Stimulated activated naive CD8-positive, alpha-beta T cell treated with anti-CD3 and anti-CD28 coated beads, Interleukin-15, amount 100 ng/mL, for 72 hours (primary cell): ENCODE results near the gene SHMT2.
A peak's percentile ranks its signal among the peaks of the same experiment; 100 is the strongest.

Experiments used
- ATAC-seq: fragments of 150-1000 bp; cut with Tn5 transposase; 2 replicates; pipeline ENCODE4 v1.10.0; 2021; ENCODE audit warnings: mild to moderate bottlenecking, moderate library complexity
- DNase-seq, 2 donors: peaks; one replicate each; pipeline ENCODE4 v3.0.0; 2021 to 2022
- H3K27ac Mint-ChIP-seq, 2 donors: one replicate each; pipeline ENCODE4 v1.8.0; 2022; ENCODE audit warnings: mild to moderate bottlenecking in 2 of 2, mixed read lengths in 2 of 2, moderate library complexity in 2 of 2
- H3K27me3 Mint-ChIP-seq: one replicate; pipeline ENCODE4 v1.8.0; 2022; ENCODE audit warnings: mixed read lengths
- H3K4me1 Mint-ChIP-seq: one replicate; pipeline ENCODE4 v1.8.0; 2022; ENCODE audit warnings: mild to moderate bottlenecking, mixed read lengths
- H3K4me3 Mint-ChIP-seq, 2 donors: one replicate each; pipeline ENCODE4 v1.8.0; 2022; ENCODE audit warnings: mild to moderate bottlenecking in 2 of 2, mixed read lengths in 2 of 2, moderate library complexity in 1 of 2
- H3K9me3 Mint-ChIP-seq, 2 donors: one replicate each; pipeline ENCODE4 v1.8.0; 2022; ENCODE audit warnings: mixed read lengths in 2 of 2

SHMT2 gene

DNA sequence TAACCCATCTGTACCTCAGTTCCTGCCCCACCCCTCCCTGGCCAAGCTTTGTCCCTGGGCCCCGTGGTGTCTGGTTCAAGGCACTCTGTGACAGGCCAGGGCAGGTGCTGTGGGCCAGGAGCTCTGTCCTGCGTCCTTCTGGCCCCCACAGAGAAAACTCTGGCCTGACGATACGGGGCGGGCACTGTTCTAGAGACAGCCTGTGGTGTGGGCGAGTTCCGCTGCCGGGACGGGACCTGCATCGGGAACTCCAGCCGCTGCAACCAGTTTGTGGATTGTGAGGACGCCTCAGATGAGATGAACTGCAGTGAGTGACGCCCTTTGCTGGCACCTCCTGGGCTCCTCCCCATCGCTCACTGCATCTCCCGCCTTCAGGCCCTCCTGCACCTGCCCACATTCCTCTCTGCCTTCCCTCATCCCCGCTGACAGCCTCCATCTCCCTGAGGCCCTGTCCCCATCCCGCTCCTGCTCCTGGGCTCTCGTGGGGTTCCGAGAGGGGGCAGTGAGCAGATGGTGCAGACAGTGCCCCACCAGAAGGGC, 35.7 kb upstream of the SHMT2 start:
- H3K27ac Mint-ChIP-seq = no peak overlapping the region
- no peak overlapping the region for H3K4me3 Mint-ChIP-seq
- no peaks in the 10 kb centered on the region for H3K4me1 Mint-ChIP-seq
- no peaks in the 10 kb centered on the region for H3K27me3 Mint-ChIP-seq
- DNase-seq (no peak), ATAC-seq (no peak)
- no peaks in the 10 kb centered on the region for H3K9me3 Mint-ChIP-seq

DNA sequence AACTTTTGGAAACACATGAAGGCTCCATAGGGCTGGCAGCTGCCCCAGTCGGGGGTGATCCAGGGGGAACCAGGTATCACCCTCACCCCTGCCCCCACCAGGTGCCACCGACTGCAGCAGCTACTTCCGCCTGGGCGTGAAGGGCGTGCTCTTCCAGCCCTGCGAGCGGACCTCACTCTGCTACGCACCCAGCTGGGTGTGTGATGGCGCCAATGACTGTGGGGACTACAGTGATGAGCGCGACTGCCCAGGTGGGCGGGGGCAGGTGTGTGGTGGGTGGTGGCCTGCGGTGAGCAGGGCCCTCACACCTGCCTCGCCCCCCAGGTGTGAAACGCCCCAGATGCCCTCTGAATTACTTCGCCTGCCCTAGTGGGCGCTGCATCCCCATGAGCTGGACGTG, 35.3 kb upstream of the SHMT2 start:
- H3K4me1 Mint-ChIP-seq = no peaks in the 10 kb centered on the region
- H3K9me3 Mint-ChIP-seq = no peaks in the 10 kb centered on the region

DNA sequence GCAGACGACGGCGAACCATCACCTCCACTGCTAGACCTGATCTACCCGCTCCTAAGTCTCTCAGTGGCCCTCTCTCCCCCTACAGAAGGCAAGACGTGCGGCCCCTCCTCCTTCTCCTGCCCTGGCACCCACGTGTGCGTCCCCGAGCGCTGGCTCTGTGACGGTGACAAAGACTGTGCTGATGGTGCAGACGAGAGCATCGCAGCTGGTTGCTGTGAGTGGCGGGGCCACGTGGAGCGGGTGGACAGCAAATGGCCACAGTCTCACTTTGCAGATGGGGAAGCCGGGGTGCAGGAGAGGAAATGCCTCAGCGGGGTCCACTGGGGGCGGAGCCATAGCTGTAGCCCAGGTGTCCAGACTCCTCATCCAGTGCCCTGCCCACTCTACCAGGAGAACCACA, 34.3 kb upstream of the SHMT2 start:
- Mint-ChIP-seq H3K9me3 (no peaks in the 10 kb centered on the region), H3K27me3 (no peaks in the 10 kb centered on the region), H3K4me3 (no peak overlapping the region), H3K27ac (peak overlapping the region in 1 of 2 donors; percentile 27), H3K4me1 (no peaks in the 10 kb centered on the region)
- no peak for DNase-seq
- ATAC-seq = no peak

More for the DNA sequence above, 35.3 kb upstream of the SHMT2 start:
- ATAC-seq (no peak), DNase-seq (no peak)
- Mint-ChIP-seq H3K27me3 (no peaks in the 10 kb centered on the region), H3K27ac (no peak overlapping the region), H3K4me3 (no peak overlapping the region)

DNA sequence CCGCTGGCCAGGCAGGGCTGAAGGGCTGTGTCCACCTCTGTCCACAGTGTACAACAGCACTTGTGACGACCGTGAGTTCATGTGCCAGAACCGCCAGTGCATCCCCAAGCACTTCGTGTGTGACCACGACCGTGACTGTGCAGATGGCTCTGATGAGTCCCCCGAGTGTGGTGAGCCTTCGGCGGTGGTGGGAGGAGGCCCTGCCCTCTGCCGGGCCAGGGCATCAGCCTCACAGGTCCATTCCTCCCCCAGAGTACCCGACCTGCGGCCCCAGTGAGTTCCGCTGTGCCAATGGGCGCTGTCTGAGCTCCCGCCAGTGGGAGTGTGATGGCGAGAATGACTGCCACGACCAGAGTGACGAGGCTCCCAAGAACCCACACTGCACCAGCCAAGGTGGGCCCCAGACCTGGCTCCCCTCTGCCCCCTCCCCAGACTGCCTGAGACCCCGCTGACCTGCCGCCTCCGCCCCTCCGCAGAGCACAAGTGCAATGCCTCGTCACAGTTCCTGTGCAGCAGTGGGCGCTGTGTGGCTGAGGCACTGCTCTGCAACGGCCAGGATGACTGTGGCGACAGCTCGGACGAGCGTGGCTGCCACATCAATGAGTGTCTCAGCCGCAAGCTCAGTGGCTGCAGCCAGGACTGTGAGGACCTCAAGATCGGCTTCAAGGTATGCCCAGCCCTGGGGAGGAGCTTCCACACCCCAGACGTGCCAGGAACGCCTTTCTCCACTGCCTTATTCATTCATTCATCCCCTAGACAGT, 33.7 kb upstream of the SHMT2 start:
- ATAC-seq = no peak
- H3K9me3 Mint-ChIP-seq = no peaks in the 10 kb centered on the region
- no peak overlapping the region for H3K4me3 Mint-ChIP-seq
- no peaks in the 10 kb centered on the region for H3K27me3 Mint-ChIP-seq
- H3K27ac Mint-ChIP-seq = no peak overlapping the region
- DNase-seq = no peak
- no peaks in the 10 kb centered on the region for H3K4me1 Mint-ChIP-seq

DNA sequence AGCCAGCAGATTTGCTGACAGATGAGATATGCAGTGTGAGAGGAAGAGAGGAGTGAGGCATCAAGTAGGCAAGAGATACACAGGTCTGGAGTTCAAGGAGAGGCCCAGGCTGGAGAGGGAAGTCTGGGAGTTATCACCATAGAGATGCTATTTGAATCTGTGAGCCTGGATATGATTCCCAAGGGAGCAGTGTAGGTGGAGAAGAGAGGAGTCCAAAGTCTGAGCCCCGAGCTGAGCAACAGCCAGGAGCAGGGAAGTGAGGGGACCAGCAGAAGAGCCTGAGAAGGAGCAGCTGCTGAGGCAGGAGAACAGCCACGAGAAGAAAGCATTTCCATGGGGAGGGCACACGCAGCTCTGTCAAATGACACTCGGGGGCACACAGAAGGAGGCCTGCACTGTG, 33.1 kb upstream of the SHMT2 start:
- Mint-ChIP-seq H3K27ac (peak overlapping the region in 1 of 2 donors; percentile 35), H3K4me1 (no peaks in the 10 kb centered on the region), H3K4me3 (no peak overlapping the region), H3K9me3 (no peaks in the 10 kb centered on the region), H3K27me3 (no peaks in the 10 kb centered on the region)
- ATAC-seq (no peak), DNase-seq (no peak)

DNA sequence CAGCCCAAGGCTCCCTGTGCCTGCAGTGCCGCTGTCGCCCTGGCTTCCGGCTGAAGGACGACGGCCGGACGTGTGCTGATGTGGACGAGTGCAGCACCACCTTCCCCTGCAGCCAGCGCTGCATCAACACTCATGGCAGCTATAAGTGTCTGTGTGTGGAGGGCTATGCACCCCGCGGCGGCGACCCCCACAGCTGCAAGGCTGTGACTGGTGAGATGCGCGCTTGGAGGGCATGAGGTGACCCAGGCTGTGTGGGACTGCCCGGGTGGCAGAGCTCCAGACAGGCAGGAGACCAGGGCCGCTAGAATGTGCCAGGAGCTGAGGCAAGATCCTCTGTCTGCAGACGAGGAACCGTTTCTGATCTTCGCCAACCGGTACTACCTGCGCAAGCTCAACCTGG, 32.6 kb upstream of the SHMT2 start:
- ATAC-seq (no peak), DNase-seq (no peak)
- no peak overlapping the region for H3K27ac Mint-ChIP-seq
- H3K4me3 Mint-ChIP-seq = no peak overlapping the region
- no peaks in the 10 kb centered on the region for H3K27me3 Mint-ChIP-seq
- no peaks in the 10 kb centered on the region for H3K4me1 Mint-ChIP-seq
- H3K9me3 Mint-ChIP-seq = no peaks in the 10 kb centered on the region

DNA sequence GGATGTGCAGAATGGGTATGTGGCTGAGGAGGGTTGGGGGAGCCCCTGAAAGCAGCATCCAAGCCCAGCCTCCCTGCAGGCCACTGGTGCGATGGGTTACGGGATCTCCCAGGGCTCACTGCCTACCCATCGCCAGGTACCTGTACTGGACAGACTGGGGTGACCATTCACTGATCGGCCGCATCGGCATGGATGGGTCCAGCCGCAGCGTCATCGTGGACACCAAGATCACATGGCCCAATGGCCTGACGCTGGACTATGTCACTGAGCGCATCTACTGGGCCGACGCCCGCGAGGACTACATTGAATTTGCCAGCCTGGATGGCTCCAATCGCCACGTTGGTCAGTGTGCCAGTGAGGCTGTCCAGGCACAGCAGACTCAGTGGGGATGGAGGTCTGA, 31.2 kb upstream of the SHMT2 start:
- no peak overlapping the region for H3K27ac Mint-ChIP-seq
- H3K4me1 Mint-ChIP-seq = no peaks in the 10 kb centered on the region
- no peaks in the 10 kb centered on the region for H3K9me3 Mint-ChIP-seq
- H3K27me3 Mint-ChIP-seq = no peaks in the 10 kb centered on the region
- no peak overlapping the region for H3K4me3 Mint-ChIP-seq
- DNase-seq = no peak
- ATAC-seq = no peak

DNA sequence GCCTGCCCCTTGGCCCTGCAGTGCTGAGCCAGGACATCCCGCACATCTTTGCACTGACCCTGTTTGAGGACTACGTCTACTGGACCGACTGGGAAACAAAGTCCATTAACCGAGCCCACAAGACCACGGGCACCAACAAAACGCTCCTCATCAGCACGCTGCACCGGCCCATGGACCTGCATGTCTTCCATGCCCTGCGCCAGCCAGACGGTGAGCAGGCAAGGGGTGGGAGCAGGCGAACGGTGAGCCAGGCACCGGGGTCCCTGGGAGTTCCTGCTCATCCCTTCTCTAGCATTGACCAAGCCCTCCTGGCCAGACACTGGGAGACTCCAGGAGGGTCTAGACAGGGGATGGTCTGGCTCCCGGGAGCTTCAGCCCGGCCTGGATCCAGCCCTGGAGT, 30.3 kb upstream of the SHMT2 start:
- Mint-ChIP-seq H3K27ac (no peak overlapping the region), H3K27me3 (no peaks in the 10 kb centered on the region), H3K4me3 (no peak overlapping the region), H3K9me3 (no peaks in the 10 kb centered on the region), H3K4me1 (no peaks in the 10 kb centered on the region)
- DNase-seq (no peak), ATAC-seq (no peak)

DNA sequence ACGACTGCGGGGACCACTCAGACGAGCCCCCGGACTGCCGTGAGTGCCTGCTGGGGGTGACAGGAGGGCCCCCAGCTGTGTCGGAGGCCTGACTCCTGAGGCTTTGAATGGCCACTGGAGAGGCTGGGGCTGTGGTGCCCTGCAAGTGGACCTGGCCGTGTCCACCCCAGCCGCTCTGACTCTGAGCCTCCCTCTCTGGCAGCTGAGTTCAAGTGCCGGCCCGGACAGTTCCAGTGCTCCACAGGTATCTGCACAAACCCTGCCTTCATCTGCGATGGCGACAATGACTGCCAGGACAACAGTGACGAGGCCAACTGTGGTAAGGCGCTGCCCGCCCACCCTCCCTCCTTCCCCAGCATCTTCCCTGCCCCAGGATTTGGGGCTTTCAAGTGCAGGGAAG, 29.0 kb upstream of the SHMT2 start:
- H3K27me3 Mint-ChIP-seq = no peaks in the 10 kb centered on the region
- no peak overlapping the region for H3K4me3 Mint-ChIP-seq
- H3K4me1 Mint-ChIP-seq = no peaks in the 10 kb centered on the region
- no peaks in the 10 kb centered on the region for H3K9me3 Mint-ChIP-seq
- no peak for DNase-seq
- no peak overlapping the region for H3K27ac Mint-ChIP-seq
- ATAC-seq = no peak

DNA sequence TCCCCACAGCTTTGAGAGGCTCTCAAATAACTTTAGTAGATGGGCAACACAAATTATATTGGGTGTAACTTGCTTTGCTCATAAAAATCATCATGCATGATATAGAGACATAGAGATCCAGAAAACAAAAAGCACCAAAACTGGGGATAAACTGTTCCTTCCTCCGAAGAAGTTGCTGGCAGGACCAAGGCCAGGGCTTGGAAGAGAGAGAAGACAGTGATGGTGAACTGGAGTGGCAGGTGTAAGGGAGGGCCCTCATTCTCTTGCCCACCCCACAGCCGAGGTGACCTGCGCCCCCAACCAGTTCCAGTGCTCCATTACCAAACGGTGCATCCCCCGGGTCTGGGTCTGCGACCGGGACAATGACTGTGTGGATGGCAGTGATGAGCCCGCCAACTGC, 28.3 kb upstream of the SHMT2 start:
- Mint-ChIP-seq H3K4me3 (no peak overlapping the region), H3K27ac (no peak overlapping the region), H3K4me1 (no peaks in the 10 kb centered on the region), H3K9me3 (no peaks in the 10 kb centered on the region), H3K27me3 (no peaks in the 10 kb centered on the region)
- ATAC-seq (no peak), DNase-seq (no peak)

DNA sequence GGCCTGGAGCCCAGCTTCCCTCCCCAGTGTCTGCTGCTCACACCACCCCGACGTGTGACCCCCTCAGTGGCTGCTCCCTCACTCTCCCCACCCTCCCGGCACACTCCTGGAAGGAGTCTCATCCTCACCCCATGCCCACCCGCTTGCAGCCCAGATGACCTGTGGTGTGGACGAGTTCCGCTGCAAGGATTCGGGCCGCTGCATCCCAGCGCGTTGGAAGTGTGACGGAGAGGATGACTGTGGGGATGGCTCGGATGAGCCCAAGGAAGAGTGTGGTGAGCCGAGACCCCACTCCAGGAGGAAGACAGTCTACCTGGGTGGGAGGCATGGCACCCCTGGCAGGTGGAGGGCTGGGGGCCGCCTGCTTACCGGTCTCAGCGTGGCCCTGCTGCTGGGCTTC, 27.9 kb upstream of the SHMT2 start:
- Mint-ChIP-seq H3K9me3 (no peaks in the 10 kb centered on the region), H3K4me3 (no peak overlapping the region), H3K4me1 (no peaks in the 10 kb centered on the region), H3K27ac (no peak overlapping the region), H3K27me3 (no peaks in the 10 kb centered on the region)
- DNase-seq (no peak), ATAC-seq (no peak)

DNA sequence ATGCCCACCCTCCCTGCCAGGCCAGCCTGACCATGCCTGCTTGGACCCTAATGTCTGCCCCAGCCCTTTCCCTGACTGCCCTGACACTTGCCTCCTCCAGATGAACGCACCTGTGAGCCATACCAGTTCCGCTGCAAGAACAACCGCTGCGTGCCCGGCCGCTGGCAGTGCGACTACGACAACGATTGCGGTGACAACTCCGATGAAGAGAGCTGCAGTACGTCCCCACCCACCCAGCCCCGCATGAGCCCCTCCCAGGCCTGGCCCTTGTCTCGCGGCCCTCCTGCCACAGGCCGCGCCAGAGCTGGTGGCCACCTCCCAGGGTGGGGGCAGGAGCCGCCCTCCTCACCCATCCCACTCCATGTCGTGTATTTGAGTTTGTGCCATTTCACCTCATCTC, 27.2 kb upstream of the SHMT2 start:
- Mint-ChIP-seq H3K4me1 (no peaks in the 10 kb centered on the region), H3K9me3 (no peaks in the 10 kb centered on the region), H3K4me3 (no peak overlapping the region), H3K27me3 (no peaks in the 10 kb centered on the region), H3K27ac (no peak overlapping the region)
- DNase-seq = no peak
- ATAC-seq = no peak

DNA sequence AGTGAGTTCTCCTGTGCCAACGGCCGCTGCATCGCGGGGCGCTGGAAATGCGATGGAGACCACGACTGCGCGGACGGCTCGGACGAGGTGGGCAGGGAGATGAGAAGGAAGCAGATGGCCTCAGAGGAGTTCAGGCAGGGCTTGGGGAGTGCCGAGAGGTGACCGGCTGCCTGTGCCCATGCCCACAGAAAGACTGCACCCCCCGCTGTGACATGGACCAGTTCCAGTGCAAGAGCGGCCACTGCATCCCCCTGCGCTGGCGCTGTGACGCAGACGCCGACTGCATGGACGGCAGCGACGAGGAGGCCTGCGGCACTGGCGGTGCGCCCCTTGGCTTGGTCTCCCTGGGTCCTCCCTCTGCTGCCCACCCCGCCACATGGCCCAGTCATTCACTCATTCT, 26.3 kb upstream of the SHMT2 start:
- no peaks in the 10 kb centered on the region for H3K9me3 Mint-ChIP-seq
- no peaks in the 10 kb centered on the region for H3K4me1 Mint-ChIP-seq
- H3K4me3 Mint-ChIP-seq = no peak overlapping the region
- no peak for ATAC-seq
- no peaks in the 10 kb centered on the region for H3K27me3 Mint-ChIP-seq
- H3K27ac Mint-ChIP-seq = no peak overlapping the region
- DNase-seq = no peak

DNA sequence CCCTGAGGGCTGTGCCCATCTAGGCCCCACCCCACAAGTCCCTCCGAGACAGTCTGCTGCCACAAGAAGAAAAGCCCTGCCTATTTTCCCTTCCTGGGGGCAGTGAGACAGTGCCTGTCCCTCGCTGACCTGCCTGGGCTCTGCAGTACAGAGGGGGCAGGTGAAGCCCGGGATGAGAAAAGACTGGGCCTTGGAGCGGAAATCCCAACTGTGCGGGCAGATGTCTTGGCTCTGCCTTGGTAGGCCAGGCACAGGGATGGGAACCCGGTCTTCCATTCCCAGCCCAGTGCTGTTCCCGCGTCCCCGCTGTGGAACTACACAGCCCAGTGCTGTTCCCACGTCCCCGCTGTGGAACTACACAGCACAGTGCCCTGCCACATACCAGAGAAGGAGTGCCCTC, 25.7 kb upstream of the SHMT2 start:
- Mint-ChIP-seq H3K27ac (no peak overlapping the region), H3K9me3 (no peaks in the 10 kb centered on the region), H3K27me3 (no peaks in the 10 kb centered on the region), H3K4me1 (no peaks in the 10 kb centered on the region), H3K4me3 (no peak overlapping the region)
- ATAC-seq = no peak
- DNase-seq = no peak

DNA sequence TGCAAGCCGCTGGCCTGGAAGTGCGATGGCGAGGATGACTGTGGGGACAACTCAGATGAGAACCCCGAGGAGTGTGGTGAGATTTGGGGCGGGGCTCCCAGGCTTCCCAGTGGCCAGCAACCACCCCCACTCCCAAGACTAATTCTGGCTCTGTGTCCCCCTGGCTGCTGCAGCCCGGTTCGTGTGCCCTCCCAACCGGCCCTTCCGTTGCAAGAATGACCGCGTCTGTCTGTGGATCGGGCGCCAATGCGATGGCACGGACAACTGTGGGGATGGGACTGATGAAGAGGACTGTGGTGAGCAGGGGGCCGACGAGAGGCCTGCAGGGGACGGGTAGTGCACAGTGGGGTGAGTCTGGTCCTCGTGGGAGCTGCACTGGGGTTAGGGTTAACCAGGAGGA, 25.1 kb upstream of the SHMT2 start:
- Mint-ChIP-seq H3K9me3 (no peaks in the 10 kb centered on the region), H3K4me3 (no peak overlapping the region), H3K4me1 (no peaks in the 10 kb centered on the region), H3K27me3 (no peaks in the 10 kb centered on the region), H3K27ac (peak overlapping the region in 1 of 2 donors; percentile 91)
- DNase-seq = no peak
- no peak for ATAC-seq

DNA sequence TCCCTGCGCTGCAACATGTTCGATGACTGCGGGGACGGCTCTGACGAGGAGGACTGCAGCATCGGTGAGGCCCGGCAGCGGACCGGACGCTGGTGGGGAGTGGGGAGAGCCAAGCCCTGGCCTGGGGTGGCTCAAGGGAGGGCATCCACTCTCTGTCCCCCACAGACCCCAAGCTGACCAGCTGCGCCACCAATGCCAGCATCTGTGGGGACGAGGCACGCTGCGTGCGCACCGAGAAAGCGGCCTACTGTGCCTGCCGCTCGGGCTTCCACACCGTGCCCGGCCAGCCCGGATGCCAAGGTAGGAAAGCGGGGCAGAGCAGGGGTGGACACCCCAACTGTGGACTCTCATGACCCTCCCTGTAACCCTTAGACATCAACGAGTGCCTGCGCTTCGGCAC, 24.3 kb upstream of the SHMT2 start:
- Mint-ChIP-seq H3K4me1 (no peaks in the 10 kb centered on the region), H3K27ac (no peak overlapping the region), H3K9me3 (no peaks in the 10 kb centered on the region), H3K4me3 (no peak overlapping the region), H3K27me3 (no peaks in the 10 kb centered on the region)
- DNase-seq = no peak
- no peak for ATAC-seq

DNA sequence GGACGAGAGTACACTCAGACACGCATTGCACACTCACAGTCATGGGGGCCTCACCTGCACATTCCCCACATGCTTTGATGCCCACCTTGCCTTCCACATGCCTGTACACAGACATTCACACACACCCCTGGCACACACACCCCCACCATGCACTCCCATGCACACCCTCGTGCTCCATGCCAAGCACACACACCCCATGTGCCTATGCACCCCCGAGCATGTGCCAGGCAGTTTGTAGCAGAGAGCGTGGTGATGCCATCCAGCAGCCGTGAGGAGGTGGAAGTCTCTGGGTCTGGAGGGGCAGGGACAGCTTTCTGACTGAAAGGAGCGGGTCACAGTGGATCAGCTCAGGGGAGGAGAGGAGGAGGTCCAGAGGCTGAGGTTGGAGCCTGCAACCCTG, 23.6 kb upstream of the SHMT2 start:
- H3K27me3 Mint-ChIP-seq = no peaks in the 10 kb centered on the region
- H3K4me1 Mint-ChIP-seq = no peaks in the 10 kb centered on the region
- no peaks in the 10 kb centered on the region for H3K9me3 Mint-ChIP-seq
- no peak overlapping the region for H3K4me3 Mint-ChIP-seq
- ATAC-seq (no peak), DNase-seq (no peak)
- no peak overlapping the region for H3K27ac Mint-ChIP-seq
